ACC112 (cell line): ENCODE data around the gene CENPVL2.
"Not testable (repeated sequence)": the region's sequence is repeated elsewhere in the genome, so short reads cannot be mapped to it uniquely, and the experiment has no call there.

Source experiments
- H2AFZ ChIP-seq: fragments of 200-600 bp; sonication (generic); one replicate; pipeline ENCODE4 v1.6.0; 2017; ENCODE audit warnings: antibody characterized with exemption, low read length; ENCODE audit not compliant: unreplicated experiment
- H3K27ac ChIP-seq: fragments of 200-600 bp; sonication (generic); 2 replicates; pipeline ENCODE4 v1.5.1; 2014; ENCODE audit warnings: low read depth, mild to moderate bottlenecking, antibody characterized with exemption, low read length, moderate library complexity
- H3K27me3 ChIP-seq: fragments of 200-600 bp; sonication (generic); 2 replicates; pipeline ENCODE4 v1.6.1; 2014; ENCODE audit warnings: mild to moderate bottlenecking, antibody characterized with exemption, low read length, moderate library complexity, mixed read lengths; ENCODE audit not compliant: insufficient read depth
- H3K36me3 ChIP-seq: fragments of 200-600 bp; sonication (generic); 2 replicates; pipeline ENCODE4 v1.6.1; 2016; ENCODE audit warnings: mild to moderate bottlenecking, antibody characterized with exemption, low read length, moderate library complexity, mixed read lengths; ENCODE audit not compliant: insufficient read depth
- H3K4me1 ChIP-seq: fragments of 200-600 bp; sonication (generic); one replicate; pipeline ENCODE4 v1.6.1; 2016; ENCODE audit warnings: low read length, mixed read lengths; ENCODE audit not compliant: insufficient read depth, unreplicated experiment, control insufficient read depth
- H3K4me3 ChIP-seq: fragments of 200-600 bp; sonication (generic); 2 replicates; pipeline ENCODE4 v1.5.1; 2014; ENCODE audit warnings: mild to moderate bottlenecking, low read depth, low read length
- H3K79me2 ChIP-seq: fragments of 200-600 bp; sonication (generic); one replicate; pipeline ENCODE4 v1.6.0; 2016; ENCODE audit warnings: low read length; ENCODE audit not compliant: control insufficient read depth, unreplicated experiment, insufficient read depth

The CENPVL2 gene

GRCh38 chrX:51641421-51642021, 41.1 kb downstream of the CENPVL2 start:
- H3K27ac ChIP-seq, result no peak overlapping the region
- no peak overlapping the region for H2AFZ ChIP-seq
- H3K27me3 ChIP-seq, result peaks cover 8% of the 10 kb centered on the region; the same call in 1 of the 2 replicates

GRCh38 chrX:51636511-51636910, 46.1 kb downstream of the CENPVL2 start:
- H3K27ac ChIP-seq, result not testable (repeated sequence)

More at GRCh38 chrX:51641421-51642021, 41.1 kb downstream of the CENPVL2 start:
- H3K36me3 ChIP-seq, result no peaks in the 10 kb centered on the region
- H3K79me2 ChIP-seq, result no peaks in the 10 kb centered on the region
- no peaks in the 10 kb centered on the region for H3K4me1 ChIP-seq
- no peak overlapping the region for H3K4me3 ChIP-seq

More at GRCh38 chrX:51636511-51636910, 46.1 kb downstream of the CENPVL2 start:
- H3K4me3 ChIP-seq, H3K79me2 ChIP-seq, H3K4me1 ChIP-seq, H3K36me3 ChIP-seq, H2AFZ ChIP-seq, H3K27me3 ChIP-seq: not testable (repeated sequence)
